ENCODE results near the gene VAMP1. TPM values are rescaled to one million over a fixed set of nuclear protein-coding genes. Genes with fewer than 3 reads are reported as not detected.

VAMP1 gene, protein sequence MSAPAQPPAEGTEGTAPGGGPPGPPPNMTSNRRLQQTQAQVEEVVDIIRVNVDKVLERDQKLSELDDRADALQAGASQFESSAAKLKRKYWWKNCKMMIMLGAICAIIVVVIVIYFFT
- total RNA-seq = 1 to 10 TPM; 3.5 to 6.5 (median 6.0) TPM
- long read RNA-seq = 0 reads

DNA sequence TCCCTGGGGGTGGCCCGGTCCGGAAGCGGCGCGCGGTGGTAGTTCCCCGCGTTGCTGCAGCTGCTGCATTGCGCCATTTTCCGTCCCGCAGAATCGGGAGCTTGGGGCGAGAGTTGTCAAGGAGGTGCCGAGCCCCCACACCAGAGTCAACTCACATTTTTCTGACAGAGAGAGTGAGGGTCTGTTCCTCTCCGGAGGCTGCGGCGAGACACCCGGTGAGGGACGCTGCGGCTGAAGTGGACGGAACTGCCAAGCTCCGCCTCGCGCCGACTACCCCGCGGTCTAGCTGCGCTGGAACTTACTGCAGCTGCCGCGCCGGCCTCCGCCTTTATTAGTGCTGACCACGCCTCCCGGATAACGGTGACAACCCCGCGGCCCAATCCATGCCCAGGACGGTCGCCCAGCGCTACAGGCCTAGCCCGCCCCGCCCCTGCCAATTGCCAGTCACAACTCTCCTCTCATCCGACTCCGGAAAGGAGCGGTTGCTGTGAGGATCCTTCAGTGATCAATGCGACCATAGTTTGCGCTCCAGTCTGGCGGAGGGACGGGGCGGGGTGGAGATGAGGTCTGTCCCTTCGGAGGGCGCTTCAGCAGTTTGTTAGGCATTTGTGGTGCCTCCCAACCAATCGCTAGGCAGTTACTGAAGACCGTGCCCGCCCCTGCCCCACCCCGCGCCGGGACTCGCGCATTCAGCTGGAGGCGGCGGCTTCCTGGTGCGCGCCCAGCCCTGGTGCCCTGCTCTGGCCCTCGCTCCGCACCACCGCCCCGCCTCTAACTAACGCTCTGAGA, at the start of gene VAMP1:
Gene VAMP1, minus strand, starts transcription at position 303 of the 789 bp plus-strand sequence. Its CDS starts 146 bp downstream, at position 157.
- TF ChIP-seq POLR2A (IDR thresholded peaks at IDR 0.05) = peak; percentile 100
- peak in 1 of 4 donors; percentile 7 for TF ChIP-seq CTCF (IDR thresholded peaks at IDR 0.05)
- WGBS (ENCODE audit: insufficient coverage, low coverage, low lambda C conversion rate, missing lambda C conversion rate) = 0% methylated on average over 13 of the region's 69 CpGs
- intact Hi-C loops (cut with DNase I) = no loop called here

GRCh38 chr12:6520186-6520585, 49.7 kb upstream of the VAMP1 start:
- DNase-seq (no peak), ATAC-seq (no peak)
- no peaks in the 10 kb centered on the region for H3K9me3 ChIP-seq
- no peaks in the 10 kb centered on the region for H3K27me3 ChIP-seq
- H3K27ac ChIP-seq = no peak overlapping the region
- H3K36me3 ChIP-seq = peaks cover 0 to 68% (median 26%) of the 10 kb centered on the region in 4 donors
- no peak overlapping the region for H3K4me3 ChIP-seq
- intact Hi-C loops (cut with DNase I) = no loop called here
- no peak for TF ChIP-seq POLR2A (IDR thresholded peaks at IDR 0.05)
- TF ChIP-seq CTCF (IDR thresholded peaks at IDR 0.05) = no peak
- H3K4me1 ChIP-seq = no peaks in the 10 kb centered on the region
- WGBS (ENCODE audit: insufficient coverage, low coverage, low lambda C conversion rate, missing lambda C conversion rate) = 95% methylated on average over 3 of the region's 3 CpGs

More for the DNA sequence above, at the start of gene VAMP1:
- DNase-seq (peak; percentile 99 to 100 (median 99)), ATAC-seq (peak; percentile 91 to 97 (median 94))
- no peaks in the 10 kb centered on the region for H3K9me3 ChIP-seq
- peaks cover 0 to 8% (median 1%) of the 10 kb centered on the region in 4 donors for H3K36me3 ChIP-seq
- H3K4me1 ChIP-seq = peaks cover 0 to 33% (median 14%) of the 10 kb centered on the region in 4 donors
- peak within 1 kb of the TSS; percentile 73 to 77 (median 77) for H3K4me3 ChIP-seq
- H3K27me3 ChIP-seq = no peaks in the 10 kb centered on the region
- H3K27ac ChIP-seq = peak within 1 kb of the TSS; percentile 72 to 80 (median 80)

- no peaks in the 10 kb centered on the region for H3K27me3 ChIP-seq
- ATAC-seq (no peak), DNase-seq (no peak)
- no peaks in the 10 kb centered on the region for H3K4me1 ChIP-seq
- TF ChIP-seq POLR2A (IDR thresholded peaks at IDR 0.05) (no peak), CTCF (IDR thresholded peaks at IDR 0.05) (no peak)
- peaks cover 0 to 23% (median 2%) of the 10 kb centered on the region in 4 donors for H3K36me3 ChIP-seq
- no peaks in the 10 kb centered on the region for H3K9me3 ChIP-seq
- WGBS (ENCODE audit: insufficient coverage, low coverage, low lambda C conversion rate, missing lambda C conversion rate) = 81% methylated on average over 7 of the region's 7 CpGs
- no peak overlapping the region for H3K4me3 ChIP-seq
- H3K27ac ChIP-seq = no peak overlapping the region
- intact Hi-C loops (cut with DNase I) = no loop called here
Observed at GRCh38 chr12:6508087-6508486, 37.6 kb upstream of the VAMP1 start.

GRCh38 chr12:6507102-6507998, 36.9 kb upstream of the VAMP1 start:
- Histone ChIP-seq H3K4me3 (no peak overlapping the region), H3K9me3 (no peaks in the 10 kb centered on the region), H3K27ac (no peak overlapping the region), H3K36me3 (peaks cover 0 to 16% (median 2%) of the 10 kb centered on the region in 4 donors), H3K4me1 (no peaks in the 10 kb centered on the region), H3K27me3 (no peaks in the 10 kb centered on the region)
- TF ChIP-seq POLR2A (IDR thresholded peaks at IDR 0.05) (no peak), CTCF (IDR thresholded peaks at IDR 0.05) (no peak)
- no peak for ATAC-seq
- no peak for DNase-seq
- 77% methylated on average over 9 of the region's 12 CpGs for WGBS (ENCODE audit: insufficient coverage, low coverage, low lambda C conversion rate, missing lambda C conversion rate)
- intact Hi-C loops (cut with DNase I) = no loop called here
